GM18520 (cell line): ENCODE results near the gene MOB3B.
A peak's percentile ranks its signal among the peaks of the same experiment; 100 is the strongest.
"Not testable (repeated sequence)": the region's sequence is repeated elsewhere in the genome, so short reads cannot be mapped to it uniquely, and the experiment has no call there.

Experiments
- ATAC-seq: cut with Tn5 transposase; IDR thresholded peaks from one replicate; pipeline ENCODE4 v1.9.1; 2021; ENCODE audit not compliant: unreplicated experiment

The MOB3B gene

GRCh38 chr9:27482709-27483108 lies 46.9 kb downstream of the MOB3B start:
- ATAC-seq, result no peak

- no peak for ATAC-seq
Measured at GRCh38 chr9:27478322-27478721, 51.3 kb downstream of the MOB3B start.

GRCh38 chr9:27476870-27477515 lies 52.6 kb downstream of the MOB3B start:
- no peak for ATAC-seq

GRCh38 chr9:27475057-27475595 lies 54.5 kb downstream of the MOB3B start:
- no peak for ATAC-seq

- no peak for ATAC-seq
Measured at GRCh38 chr9:27474305-27474704, 55.3 kb downstream of the MOB3B start.

- no peak for ATAC-seq
Measured at GRCh38 chr9:27473111-27473529, 56.5 kb downstream of the MOB3B start.

- no peak for ATAC-seq
Measured at GRCh38 chr9:27472195-27472594, 57.4 kb downstream of the MOB3B start.

GRCh38 chr9:27471789-27472188 lies 57.8 kb downstream of the MOB3B start:
- ATAC-seq, result no peak

- ATAC-seq, result no peak
Measured at GRCh38 chr9:27471366-27471765, 58.2 kb downstream of the MOB3B start.

GRCh38 chr9:27470291-27470856 lies 59.2 kb downstream of the MOB3B start:
- ATAC-seq, result no peak

- ATAC-seq, result no peak
Measured at GRCh38 chr9:27469550-27469949, 60.1 kb downstream of the MOB3B start.

- no peak for ATAC-seq
Measured at GRCh38 chr9:27468462-27469110, 61.0 kb downstream of the MOB3B start.

GRCh38 chr9:27468000-27468399 lies 61.6 kb downstream of the MOB3B start:
- no peak for ATAC-seq

- no peak for ATAC-seq
Measured at GRCh38 chr9:27467486-27467885, 62.1 kb downstream of the MOB3B start.

- ATAC-seq, result not testable (repeated sequence)
Measured at GRCh38 chr9:27466516-27466915, 63.1 kb downstream of the MOB3B start.

- not testable (repeated sequence) for ATAC-seq
Measured at GRCh38 chr9:27464950-27465349, 64.7 kb downstream of the MOB3B start.

- no peak for ATAC-seq
Measured at GRCh38 chr9:27462846-27463245, 66.8 kb downstream of the MOB3B start.

GRCh38 chr9:27462434-27462833 lies 67.2 kb downstream of the MOB3B start:
- no peak for ATAC-seq

- peak; percentile 82 for ATAC-seq
Measured at GRCh38 chr9:27460226-27461023, 69.2 kb downstream of the MOB3B start.

GRCh38 chr9:27457445-27457844 lies 72.2 kb downstream of the MOB3B start:
- no peak for ATAC-seq

- no peak for ATAC-seq
Measured at GRCh38 chr9:27453860-27454553, 75.6 kb downstream of the MOB3B start.
